Stimulated activated CD4-positive, alpha-beta T cell treated with anti-CD3 and anti-CD28 coated beads, Interleukin-4, amount 100 ng/mL, for 24 hours (primary cell): Measurements from ENCODE around the gene CIC.

Experiments
- DNase-seq: peaks from one replicate; pipeline ENCODE4 v3.0.0-alpha.2; 2020

The CIC gene

DNA sequence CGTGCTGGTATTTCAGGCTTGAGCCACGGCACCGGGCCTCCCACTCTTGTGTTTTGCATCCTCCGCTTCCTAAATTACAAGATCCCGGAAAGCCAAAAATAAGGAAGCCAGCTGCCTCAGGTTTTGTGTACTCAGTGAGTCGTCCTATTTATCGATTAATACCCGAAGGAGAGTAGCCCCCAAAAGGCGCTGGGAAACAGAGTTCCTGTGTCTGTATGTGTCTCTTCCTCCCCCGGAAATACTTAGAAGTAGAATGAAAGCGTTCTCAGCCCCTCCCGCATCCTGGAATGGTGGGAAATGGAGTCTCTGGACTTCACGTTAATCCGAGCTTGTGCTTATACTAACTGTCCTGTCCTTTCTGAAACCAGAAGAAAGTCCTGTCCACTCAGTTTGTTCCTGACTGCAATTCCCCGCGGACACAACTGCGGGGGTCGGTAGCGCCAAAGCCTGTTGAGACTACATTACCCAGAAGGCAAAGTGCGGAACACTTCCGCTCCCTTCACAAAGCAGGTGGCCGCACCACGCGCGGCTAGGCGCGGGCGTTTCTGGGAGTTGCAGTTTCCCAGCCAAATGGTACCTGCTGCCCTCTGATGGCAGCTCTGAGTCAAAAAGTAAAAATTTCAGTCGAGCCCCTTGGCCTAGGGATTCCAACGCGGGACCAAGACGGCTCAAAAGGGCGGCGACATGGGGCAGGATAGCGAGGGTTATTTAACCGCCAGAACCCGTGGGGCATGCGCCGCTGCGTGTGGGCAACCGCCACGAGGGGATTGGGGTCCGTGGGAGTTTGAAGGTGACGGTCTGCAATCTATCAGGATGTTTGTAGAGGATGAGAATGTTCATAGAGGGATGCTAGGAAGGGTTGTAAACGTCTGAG is 24.5 kb upstream of the CIC start:
- peak; percentile 93 for DNase-seq

DNA sequence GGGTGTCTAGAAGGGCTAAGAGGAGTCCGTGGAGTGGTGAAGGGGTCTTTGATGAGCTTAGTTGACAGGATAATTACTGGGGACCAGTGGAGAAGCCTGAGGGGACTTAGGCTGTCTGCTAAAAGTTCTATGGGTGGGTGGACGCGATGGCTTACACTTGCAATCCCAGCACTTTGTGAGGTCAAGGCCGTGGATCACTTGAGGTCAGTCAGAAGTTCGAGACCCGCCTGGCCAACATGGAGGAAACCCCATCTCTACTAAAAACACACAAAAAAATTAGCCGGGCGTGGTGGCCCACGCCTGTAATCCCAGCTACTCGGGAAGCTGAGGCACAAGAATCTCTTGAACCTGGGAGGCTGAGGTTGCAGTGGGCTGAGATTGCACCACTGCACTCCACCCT is 23.8 kb upstream of the CIC start:
- no peak for DNase-seq

DNA sequence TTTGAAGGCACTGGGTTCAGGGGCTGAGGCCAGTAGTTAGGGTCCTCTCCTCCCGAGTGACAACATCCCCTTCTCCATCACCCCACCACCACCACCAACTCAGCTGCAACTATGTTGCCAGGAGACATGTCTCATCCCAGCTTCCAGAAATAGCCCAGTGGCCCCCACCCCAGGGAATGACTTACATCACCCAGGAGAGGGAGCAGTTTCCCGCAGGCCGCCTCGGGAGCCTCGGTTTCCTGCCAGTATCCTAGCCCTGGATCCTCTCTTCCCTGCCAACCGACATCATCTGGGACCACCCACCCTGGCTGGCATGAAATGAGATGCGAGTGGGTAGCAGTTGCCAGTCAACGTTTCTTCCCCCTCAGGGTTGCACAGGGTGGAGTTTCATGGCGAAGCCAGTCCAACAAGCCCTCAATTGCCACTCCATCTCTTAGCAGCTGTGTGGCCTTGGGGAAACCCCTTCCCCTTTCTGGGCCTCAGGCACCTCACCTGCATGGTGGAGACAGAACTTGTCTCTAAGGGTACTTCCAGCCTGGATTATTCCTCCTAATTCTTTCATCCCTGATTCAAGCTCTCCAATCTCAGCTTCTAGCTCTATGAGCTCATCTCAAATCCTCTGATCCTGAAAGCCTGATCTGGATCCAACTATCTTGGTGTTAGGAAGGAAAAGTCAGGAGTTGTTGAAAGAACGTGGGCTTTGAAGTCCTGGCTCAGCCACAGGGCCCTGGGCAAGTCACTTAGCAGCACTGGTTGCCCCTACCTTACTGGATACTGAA is 22.7 kb upstream of the CIC start:
- DNase-seq = no peak

DNA sequence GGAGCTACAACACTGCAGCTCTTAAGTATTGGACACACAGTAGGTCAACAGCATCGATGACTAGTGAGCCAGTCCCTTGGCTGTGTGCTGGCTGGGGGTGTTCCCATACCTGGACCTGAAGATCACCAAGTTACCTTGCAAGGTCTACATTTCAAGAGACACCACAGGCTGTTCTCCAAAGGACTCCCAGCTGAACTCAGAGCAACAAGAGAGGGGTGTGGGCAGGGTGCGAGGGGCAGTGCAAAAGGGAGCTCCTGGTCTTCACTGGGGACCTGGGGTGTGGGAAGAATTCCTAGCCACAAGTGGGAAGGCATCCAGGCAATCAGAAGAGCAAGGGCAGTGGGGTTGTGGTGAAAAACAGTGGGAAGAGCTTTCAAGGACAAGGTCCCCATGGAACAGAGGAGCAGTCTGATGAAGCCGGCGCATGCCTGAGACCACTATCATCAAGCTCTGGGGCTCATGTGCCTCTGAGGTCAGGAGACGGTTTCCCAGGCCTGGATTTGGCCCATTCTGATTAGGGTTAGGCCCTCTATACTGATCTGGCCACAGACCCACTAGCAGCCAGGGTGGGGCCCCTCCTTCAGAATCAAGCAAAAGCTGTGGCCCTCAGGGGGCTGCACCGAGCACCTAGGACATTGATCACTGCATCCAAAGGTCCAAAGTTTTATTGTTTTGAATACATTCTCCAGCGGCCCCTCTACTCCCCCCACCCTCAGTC is 22.0 kb upstream of the CIC start:
- no peak for DNase-seq

DNA sequence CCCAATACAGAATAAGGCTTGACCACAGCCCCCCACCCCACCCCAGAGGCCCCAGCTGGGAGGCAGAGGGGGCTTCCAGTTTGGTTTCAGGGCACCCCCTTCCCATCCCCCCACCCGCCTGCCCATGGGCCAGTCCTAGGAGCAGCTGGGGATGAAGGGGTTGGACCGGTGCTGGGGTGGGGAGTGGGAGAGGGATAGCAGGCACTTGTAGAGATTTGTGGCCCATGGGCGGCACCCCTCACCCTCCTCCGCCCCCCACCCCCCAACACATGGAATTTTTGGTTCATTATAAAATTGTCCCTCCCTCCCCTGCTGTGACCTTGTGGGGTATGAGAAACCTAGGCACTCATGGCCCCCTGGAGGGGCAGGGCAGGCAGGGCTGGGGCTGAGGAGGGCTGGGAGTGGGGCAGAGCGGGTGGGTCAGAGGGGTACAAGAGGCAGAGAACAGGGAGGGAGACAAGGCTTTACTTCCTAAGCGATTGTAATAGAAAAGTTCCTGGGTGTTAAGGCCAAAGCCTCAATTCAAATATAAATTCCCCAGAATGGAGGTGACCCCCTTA is 21.3 kb upstream of the CIC start:
- no peak for DNase-seq

DNA sequence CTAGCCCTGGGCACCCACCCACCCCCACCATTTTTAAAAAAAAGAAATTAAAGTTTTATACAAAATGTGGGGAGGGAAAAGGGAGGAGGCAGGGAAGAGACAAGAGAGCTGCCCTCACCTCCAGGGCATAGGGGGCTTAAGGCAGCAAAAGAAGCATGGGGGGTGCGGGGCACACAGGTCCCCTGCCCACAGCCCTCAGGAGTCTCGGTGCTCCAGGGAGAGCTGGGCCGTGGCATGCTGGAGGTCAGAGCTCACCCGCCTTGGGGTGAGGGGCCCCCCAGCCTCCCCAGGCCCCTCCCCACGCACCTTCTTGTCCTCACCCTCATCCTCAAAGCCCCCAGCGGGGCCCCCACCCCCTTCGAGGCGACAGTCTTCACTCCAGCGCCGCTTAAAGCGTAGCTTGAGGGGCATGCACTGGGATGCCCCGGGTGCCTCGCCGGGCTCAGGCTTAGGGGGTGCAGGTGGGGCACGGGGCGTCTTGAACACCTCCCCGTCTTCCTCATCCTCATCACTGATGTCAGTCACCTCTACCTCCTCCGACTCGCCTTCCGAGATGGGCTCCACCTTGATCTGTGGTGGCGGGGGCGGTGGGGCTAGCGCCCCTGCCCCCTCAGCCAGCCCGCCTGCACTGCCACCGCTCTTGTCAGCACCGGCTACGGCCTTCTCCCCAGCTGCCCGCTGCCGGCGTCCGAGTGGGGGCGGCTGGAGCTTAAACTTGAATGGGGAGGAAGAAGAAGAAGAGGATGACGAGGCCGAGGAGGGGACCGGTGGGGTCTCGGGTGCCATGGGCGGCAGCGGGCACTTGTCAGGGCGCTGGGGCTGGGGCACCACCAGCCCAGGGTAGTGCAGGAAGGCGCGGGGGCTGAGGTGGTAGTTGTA is 20.5 kb upstream of the CIC start:
- no peak for DNase-seq

DNA sequence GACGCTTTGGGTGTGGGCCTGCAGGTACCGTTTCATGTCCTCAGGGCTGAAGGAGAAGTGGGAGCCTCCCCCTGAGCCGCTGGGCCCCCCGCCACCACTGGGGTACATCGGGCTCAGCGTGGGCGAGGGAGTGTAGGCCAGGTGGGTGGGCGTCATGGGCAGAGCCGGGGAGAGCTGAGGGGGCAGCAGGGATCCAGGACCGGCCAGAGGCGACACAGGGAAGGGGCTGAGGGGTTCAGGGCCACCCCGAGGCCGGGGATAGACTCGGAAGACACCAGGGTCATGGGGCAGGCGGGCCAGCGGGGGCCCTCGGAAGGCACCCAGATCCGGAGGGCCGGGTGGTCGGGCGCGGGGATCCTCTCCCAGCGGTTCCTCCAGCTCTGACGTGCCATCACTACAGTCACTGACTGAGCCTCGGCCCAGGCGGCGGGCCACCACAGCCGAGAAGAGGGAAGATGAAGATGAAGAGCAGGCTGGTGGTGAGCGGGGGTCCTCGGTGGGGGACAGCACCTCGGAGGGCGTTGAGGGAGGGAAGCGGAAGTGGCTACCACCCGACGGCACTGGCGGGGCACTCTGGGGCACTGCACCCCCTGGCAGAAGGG is 19.8 kb upstream of the CIC start:
- DNase-seq = no peak

DNA sequence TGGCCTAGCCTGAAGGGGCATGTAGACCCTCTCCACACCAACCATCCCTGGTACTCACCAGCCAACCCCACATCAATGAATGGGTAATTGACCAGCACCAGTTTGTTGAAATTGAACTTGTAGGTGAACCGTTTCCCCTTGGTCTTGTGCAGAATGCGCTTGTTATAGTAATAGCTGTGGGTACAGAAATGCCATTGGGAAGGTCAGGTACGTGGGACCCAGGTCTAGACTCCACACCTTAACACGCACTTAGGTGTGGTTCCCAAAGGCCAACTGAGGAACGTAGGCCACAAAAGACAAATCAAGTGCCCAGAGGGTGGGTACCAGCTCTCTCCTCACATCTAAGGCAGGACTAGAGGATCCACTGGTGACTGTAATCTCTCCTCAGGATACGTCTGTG is 19.3 kb upstream of the CIC start:
- DNase-seq = no peak

DNA sequence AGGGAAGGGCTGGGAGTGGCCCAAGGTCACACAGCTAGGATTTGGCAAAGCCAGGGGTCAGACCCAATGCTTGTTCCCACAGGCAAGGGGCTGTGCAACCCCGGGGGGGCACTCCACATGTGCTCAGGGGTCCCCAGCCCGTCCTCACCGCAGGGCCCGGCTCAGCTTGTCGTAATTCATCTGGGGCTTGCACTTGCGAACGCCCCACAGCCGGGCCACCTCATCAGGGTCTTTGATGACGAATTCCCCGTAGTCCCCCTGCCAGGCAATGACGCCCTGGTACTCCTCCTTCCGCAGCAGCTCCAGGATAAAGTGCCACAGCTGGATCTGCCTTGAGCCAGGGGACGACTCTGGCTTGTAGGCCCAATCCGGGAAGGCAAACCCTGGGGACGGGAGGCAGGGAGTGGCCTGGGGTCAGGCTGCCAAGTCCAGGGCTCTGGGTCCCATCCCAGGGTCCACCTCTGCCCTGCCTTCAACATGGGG is 18.8 kb upstream of the CIC start:
- DNase-seq = no peak

DNA sequence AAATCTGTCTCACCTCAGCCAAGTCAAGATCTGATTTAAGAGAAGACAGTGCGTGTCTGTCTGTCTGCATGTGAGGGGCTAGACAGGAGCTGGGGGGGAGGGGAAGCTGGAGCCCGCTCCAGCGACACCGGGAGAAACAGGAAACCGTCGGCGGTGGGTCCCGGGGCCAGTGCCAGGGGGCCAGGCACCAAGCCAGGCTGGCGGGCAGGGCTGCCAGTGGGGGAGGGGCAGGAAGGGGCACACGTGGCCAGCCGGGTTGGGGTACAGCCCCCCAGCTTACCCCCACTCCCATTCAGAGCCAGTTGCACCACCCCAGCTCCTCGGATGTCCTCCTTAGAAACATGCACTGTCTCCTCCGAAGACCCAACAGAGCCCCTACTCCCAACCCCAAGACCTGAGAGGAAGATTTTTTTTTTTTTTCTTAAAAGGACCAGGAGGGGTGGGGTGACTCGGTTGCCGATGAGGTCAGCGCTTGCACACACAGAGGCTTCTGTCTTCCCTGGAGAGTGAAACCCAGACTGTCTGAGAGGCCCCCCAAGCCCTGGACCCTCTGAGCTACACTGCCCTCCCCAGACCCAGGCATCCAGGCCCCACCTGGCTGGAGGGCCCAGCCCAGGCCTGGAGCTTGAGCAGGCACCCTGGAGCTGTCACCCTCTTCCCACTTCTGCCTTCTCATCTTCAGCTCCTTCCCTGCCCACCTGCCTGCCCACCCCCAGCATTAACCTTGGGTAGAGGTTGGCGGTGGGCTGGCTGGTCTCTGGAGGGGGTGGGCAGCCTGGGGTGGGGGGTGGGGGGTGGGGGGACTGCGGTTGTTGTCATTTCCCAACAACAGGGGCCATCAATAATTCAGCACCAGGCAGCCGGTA is 18.2 kb upstream of the CIC start:
- DNase-seq = no peak

DNA sequence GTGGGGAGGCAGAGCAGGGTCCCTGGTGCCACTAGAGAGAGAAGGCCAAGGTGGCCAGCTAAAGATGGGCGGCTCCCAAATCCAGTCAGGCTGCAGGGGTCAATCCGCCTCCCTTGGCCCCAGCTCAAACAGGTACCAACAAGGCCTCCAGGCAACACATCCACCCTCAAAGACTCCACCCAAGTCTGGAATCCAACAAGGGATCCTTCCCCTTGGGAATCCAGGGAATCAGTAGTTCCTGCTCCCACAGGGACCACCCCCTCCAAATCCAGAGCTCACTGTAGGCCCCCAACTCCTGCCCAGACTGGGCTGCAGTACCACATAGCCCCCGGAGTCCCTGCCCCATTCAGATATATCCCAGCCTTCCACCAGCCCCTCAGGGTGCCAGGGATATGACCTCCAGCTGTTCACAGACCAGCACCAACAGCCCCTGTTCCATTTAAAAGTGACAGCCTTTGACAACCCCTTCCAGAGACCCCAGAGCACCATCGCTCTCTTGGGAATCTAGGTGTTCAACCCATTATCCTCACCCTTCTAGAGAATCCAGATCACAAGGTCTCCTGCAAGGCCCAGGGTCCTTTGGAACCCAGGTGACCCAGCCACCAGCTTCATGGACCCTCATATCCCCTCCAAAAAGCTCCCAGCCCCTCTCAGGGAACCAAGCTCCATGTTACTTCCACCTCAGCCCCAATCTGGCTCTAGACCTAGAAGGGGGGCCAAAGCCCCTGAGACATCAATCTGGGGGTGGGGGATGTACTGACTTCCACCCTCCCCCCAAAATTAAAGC is 17.3 kb upstream of the CIC start:
- DNase-seq = no peak

DNA sequence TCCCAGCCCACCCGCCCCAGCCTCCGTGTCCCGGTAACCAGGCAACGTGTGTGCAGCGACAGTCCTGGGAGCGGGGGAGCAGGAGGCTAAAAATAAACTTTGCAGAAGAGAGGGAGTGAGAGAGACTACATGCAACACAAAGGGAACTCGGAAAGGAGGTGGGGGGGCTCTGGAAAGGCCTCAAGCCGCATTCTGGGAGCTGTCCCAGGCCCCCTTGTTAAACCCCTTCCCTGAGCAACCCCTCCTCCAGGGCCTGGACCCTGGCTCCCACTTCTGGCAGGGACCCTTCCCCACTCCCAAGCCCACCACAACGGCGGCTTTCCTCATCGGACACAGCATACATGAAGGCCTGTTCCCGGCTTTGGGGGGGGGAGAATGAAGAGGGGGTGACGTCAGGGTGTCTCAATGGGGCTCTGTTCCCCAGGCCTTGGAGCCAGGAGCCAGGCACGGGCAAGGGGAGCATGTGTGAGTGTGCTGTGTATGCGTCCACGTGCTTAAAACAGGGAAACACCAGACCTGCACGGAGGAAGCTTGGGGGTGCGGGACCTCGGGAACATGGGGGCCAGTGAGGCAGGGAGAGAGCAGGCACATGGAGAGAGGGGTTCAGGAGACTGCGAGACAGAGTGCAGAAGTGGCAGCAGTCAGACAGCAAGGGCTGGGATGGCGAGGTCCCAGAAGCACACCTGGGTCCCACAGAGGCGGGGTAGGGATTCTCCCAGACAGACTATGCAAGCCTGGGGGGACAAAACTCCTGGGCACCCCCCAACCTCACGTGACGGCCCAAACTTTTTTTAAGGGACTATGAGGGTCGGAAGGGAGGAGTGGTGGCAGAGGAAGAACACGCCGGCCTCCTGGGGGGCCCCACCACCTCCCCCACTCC is 16.4 kb upstream of the CIC start:
- DNase-seq = no peak

DNA sequence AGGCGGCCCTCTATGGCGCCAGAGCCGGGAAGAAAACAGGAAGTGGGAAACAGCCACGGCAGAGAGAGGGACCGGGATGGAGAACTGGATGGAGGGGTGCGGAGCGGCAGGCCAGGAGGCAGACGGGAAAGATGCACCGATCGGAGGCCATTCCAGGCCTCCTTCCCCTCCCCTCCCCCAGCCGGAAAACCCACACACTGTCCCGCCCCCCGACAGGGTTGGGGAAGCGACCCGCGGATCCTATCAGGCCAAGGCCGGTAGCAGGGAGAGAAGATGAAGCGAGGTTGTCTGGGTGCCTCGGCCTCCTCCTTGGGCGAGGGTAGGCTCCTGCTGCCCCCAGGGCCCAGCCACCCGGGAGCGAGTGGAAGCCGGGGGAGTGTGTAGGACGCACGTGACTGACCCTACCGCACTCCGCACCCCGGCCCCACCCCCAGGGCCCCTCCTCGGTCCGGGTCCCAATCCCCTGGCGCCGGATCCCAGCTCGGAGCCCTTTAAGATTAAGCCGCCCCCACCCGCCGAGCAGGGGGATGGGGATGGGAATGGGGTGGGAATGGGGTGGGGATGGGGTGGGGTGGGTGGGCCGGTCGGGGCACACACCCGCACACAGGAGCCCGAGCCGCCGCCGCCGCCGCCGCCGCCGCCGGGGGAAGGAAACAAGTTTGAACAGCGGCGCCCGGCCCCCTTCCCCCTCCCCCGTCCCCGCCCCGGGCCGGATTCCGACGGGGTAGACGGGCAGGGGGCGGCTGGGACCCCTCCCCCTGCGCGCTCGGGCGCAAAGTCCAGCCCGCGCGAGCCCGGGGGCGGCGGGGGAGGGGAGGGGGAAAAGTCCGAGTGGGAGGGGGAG is 15.6 kb upstream of the CIC start:
- DNase-seq = peak; percentile 54

DNA sequence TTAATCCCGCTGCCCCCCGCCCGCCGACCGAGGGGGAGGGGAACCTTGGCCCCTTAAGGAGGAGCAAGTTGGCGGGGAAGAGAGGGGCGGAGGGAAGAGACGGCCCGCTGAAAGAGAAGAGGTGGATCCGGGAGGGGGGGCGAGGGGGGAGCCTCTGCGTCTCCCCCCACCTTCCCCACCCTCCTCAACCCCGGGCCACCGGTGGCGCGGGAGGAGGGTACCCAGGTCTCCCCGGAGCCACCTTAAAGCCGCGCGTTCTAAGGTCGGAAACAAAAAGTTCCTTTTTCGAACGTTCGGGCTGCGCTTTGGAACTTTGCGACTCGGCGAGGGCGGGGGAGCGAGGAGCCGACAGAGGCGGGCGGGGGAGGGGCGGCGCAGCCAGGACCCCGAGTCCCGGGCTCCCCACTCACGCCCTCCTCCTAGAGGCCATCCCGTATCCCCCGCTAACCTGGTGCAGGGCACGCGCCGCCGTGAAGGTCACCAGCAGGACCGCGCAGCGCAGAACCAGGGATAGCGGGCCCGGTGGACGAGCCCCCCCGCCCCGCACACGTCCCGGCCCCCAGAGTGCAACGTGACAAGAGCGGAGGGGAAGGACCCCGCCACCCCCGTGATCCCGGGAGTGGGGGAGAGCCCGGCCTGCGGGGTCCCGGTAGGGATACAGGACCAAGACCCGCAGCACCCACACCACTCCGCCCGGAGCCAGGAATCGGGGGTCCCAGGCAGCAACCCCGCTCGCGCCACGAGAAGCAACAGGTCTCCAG is 14.8 kb upstream of the CIC start:
- DNase-seq = peak; percentile 81

DNA sequence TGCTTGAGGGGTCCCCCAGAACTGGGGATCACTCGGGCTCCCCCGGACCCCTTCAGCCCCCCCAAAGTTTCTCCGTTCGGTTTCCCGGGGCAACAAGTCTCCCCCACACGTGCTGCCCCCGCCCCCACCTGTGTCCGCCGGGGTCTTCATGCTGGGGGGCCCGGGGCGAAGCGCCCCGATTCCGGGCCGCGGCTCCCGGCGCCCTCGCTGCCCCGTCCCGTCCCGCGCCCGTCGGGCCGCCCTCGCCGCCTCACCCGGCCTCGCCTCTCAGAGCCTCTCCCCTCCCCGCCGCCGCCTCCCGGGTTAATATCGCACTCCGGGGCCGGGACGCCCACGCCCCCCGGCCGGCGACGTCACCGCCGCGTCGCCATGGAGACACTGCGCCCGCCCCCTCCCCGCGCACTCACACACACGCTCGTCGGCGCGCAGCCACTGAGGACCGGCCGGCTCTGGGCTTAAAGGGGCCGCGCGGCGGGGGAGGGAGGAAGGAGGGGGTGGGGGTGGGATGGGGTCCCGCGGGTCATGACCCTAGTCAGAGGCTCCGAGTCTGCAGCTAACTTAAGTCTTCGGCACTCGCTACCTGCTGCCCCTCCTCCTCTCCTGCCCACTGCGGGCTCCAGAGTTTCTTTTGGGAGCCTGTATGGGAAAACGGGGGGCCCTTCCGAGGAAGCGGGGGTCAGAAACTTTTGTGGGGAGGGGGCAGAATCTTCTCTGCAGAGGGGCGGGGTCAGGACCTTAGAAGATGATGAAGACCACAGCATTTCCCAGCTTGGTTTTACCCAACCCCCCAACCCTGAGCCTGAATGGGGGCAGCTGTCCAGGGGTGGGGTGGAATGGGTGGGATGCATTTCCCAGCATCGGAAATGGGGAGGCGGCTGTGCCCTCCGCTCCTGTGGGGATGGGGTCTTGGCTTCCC is 13.9 kb upstream of the CIC start, which contains the start of gene ERF:
Gene ERF, minus strand, starts transcription at position 279 of the 916 bp plus-strand sequence. Its CDS starts 129 bp downstream, at position 150.
- peak; percentile 94 for DNase-seq
